Gastroesophageal sphincter (tissue), 4 donors: ENCODE results near the gene IL34. TPM values are rescaled to one million over a fixed set of nuclear protein-coding genes. Genes with fewer than 3 reads are reported as not detected.

ENCODE experiments used
- ATAC-seq: fragments of 150-250 bp; one replicate; pipeline ENCODE4 v1.9.1; 2016; ENCODE audit warnings: mild to moderate bottlenecking, moderate library complexity
- H3K27ac ChIP-seq, 4 donors: fragments of 200-600 bp; sonication (generic) in 3 of 4; 1 replicate in 3 of 4; 2 replicates in 1 of 4; pipeline ENCODE4 v1.5.1; 2016 to 2019
- H3K27me3 ChIP-seq: fragments of 200-600 bp; sonication (generic); one replicate; pipeline ENCODE4 v1.5.1; 2019
- H3K36me3 ChIP-seq, 2 donors: fragments of 200-600 bp; sonication (generic); one replicate each; pipeline ENCODE4 v1.5.1; 2019; ENCODE audit warnings: control low read depth in 1 of 2
- H3K4me1 ChIP-seq, 3 donors: fragments of 200-600 bp; sonication (generic); 1 replicate in 2 of 3; 2 replicates in 1 of 3; pipeline ENCODE4 v1.5.1; 2016 to 2019; ENCODE audit warnings: control low read depth in 2 of 3
- H3K4me3 ChIP-seq, 2 donors: fragments of 200-600 bp; sonication (generic); one replicate each; pipeline ENCODE4 v1.5.1; 2019; ENCODE audit warnings: mild to moderate bottlenecking in 1 of 2, moderate library complexity in 1 of 2
- H3K9me3 ChIP-seq, 3 donors: fragments of 200-600 bp; sonication (generic); one replicate each; pipeline ENCODE4 v1.5.1; 2017 to 2019; ENCODE audit warnings: control low read depth in 2 of 3
- CTCF ChIP-seq, 4 experiments: fragments of 200-600 bp in 2 of 4; fragments of 450-650 bp in 2 of 4; sonication (generic) in 1 of 4; IDR thresholded peaks; one replicate each; pipeline ENCODE4 v1.5.1; 2017 to 2019; ENCODE audit warnings: antibody characterized with exemption in 4 of 4, mild to moderate bottlenecking in 2 of 4, moderate library complexity in 2 of 4
- EP300 ChIP-seq: sonication (generic); formaldehyde crosslinking; IDR thresholded peaks from one replicate; pipeline ENCODE4 v1.6.1; 2017; ENCODE audit warnings: antibody characterized with exemption, mild to moderate bottlenecking
- POLR2A ChIP-seq, 2 donors: fragments of 450-650 bp; IDR thresholded peaks; one replicate each; pipeline ENCODE4 v1.6.1; 2017; ENCODE audit warnings: antibody characterized with exemption in 2 of 2, mild to moderate bottlenecking in 2 of 2, moderate library complexity in 1 of 2
- POLR2AphosphoS5 ChIP-seq: sonication (generic); formaldehyde crosslinking; IDR thresholded peaks from one replicate; pipeline ENCODE4 v1.6.1; 2017; ENCODE audit warnings: antibody characterized with exemption
- WGBS, 2 donors: methylation state at CpG; one replicate each; pipeline ENCODE4 v1.1.5; 2018; ENCODE audit warnings: low coverage in 1 of 2; 5-methylcytosine and 5-hydroxymethylcytosine counted together
- total RNA-seq, 4 donors: library from RNA; depleted of rRNA; stranded (reverse); fragments of >200 nt; gene quantifications; one replicate each; pipeline ENCODE4 v1.1.0, GENCODE V29; 2016

IL34 gene
- total RNA-seq, 4 donors from 2014 or later: 1.6 to 4.1 (median 2.8) TPM

- WGBS, 2 donors: 100% methylated on average over 4 of the region's 7 CpGs; no CpG with 5 or more reads in 1 of the 2 donors
- H3K9me3 ChIP-seq: no peaks in the 10 kb centered on the region
- H3K4me3 ChIP-seq: no peak overlapping the region
- TF ChIP-seq CTCF (IDR thresholded peaks at IDR 0.05) (no peak), EP300 (no peak), POLR2AphosphoS5 (no peak), POLR2A (IDR thresholded peaks at IDR 0.05) (no peak)
- no peaks in the 10 kb centered on the region for H3K36me3 ChIP-seq
- ATAC-seq: no peak
- H3K27ac ChIP-seq: no peak overlapping the region
- H3K4me1 ChIP-seq: peaks cover 0 to 13% (median 0%) of the 10 kb centered on the region in 3 donors
- no peaks in the 10 kb centered on the region for H3K27me3 ChIP-seq
Measured at GRCh38 chr16:70608521-70608920, 37.8 kb upstream of the IL34 start.

GRCh38 chr16:70610273-70611223, 35.8 kb upstream of the IL34 start:
- peak; percentile 19 for ATAC-seq
- Histone ChIP-seq H3K36me3 (no peaks in the 10 kb centered on the region), H3K4me1 (peaks cover 0 to 13% (median 0%) of the 10 kb centered on the region in 3 donors), H3K9me3 (no peaks in the 10 kb centered on the region), H3K27ac (no peak overlapping the region), H3K4me3 (no peak overlapping the region), H3K27me3 (no peaks in the 10 kb centered on the region)
- WGBS, 2 donors: 58 to 76% methylated on average over 7 to 11 of the region's 18 CpGs
- TF ChIP-seq POLR2A (IDR thresholded peaks at IDR 0.05): no peak
- TF ChIP-seq CTCF (IDR thresholded peaks at IDR 0.05): no peak
- TF ChIP-seq EP300: no peak
- no peak for TF ChIP-seq POLR2AphosphoS5

GRCh38 chr16:70611224-70611598, 35.1 kb upstream of the IL34 start:
- Histone ChIP-seq H3K4me3 (no peak overlapping the region), H3K4me1 (peaks cover 0 to 13% (median 0%) of the 10 kb centered on the region in 3 donors), H3K27ac (no peak overlapping the region), H3K36me3 (no peaks in the 10 kb centered on the region), H3K9me3 (no peaks in the 10 kb centered on the region), H3K27me3 (no peaks in the 10 kb centered on the region)
- WGBS, 2 donors: 100% methylated on average over 1 of the region's 5 CpGs; no CpG with 5 or more reads in 1 of the 2 donors
- no peak for ATAC-seq
- no peak for TF ChIP-seq POLR2A (IDR thresholded peaks at IDR 0.05)
- no peak for TF ChIP-seq EP300
- TF ChIP-seq CTCF (IDR thresholded peaks at IDR 0.05): no peak
- no peak for TF ChIP-seq POLR2AphosphoS5

- TF ChIP-seq POLR2A (IDR thresholded peaks at IDR 0.05) (no peak), CTCF (IDR thresholded peaks at IDR 0.05) (no peak), POLR2AphosphoS5 (no peak)
- WGBS, 2 donors: 88% methylated on average over 2 of the region's 4 CpGs; no CpG with 5 or more reads in 1 of the 2 donors
Measured at GRCh38 chr16:70611785-70612303, 34.5 kb upstream of the IL34 start.

More at GRCh38 chr16:70611785-70612303, 34.5 kb upstream of the IL34 start:
- ATAC-seq: no peak
- Histone ChIP-seq H3K27me3 (no peaks in the 10 kb centered on the region), H3K36me3 (no peaks in the 10 kb centered on the region), H3K4me1 (peaks cover 0 to 13% (median 0%) of the 10 kb centered on the region in 3 donors), H3K4me3 (no peak overlapping the region), H3K27ac (no peak overlapping the region), H3K9me3 (no peaks in the 10 kb centered on the region)
